AG09319 (cell line): ENCODE data around the gene MAD1L1.

ENCODE experiments used
- DNase-seq: peaks from one replicate; pipeline ENCODE4 v3.0.0-alpha.2; 2010; ENCODE audit warnings: low read depth; ENCODE audit errors: extremely low read depth
- CTCF ChIP-seq: IDR thresholded peaks from 2 replicates; pipeline ENCODE4 v1.5.1; 2011; ENCODE audit warnings: low read depth, mild to moderate bottlenecking, inconsistent platforms, low read length, moderate library complexity

Gene MAD1L1

GRCh38 chr7:2008101-2008935, 224.4 kb downstream of the MAD1L1 start:
- TF ChIP-seq CTCF, result no peak
- DNase-seq, result no peak

DNA sequence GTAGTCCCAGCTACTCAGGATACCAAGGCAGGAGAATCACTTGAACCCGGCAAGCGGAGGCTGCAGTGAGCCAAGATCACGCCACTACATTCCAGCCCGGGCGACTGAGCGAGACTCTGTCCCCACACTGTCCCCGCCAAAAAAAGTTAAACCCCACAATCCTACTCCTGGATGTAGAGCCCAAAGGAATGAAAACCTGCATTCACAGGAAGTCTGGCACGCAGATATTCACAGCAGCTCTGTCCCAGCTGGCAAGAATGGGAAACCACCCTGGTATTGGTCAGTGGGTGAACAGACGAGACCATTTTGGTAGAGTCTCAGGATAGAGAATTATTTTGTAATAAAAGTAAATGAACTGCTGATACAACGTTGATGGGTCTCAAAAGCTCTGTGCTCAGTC, 225.2 kb downstream of the MAD1L1 start:
- no peak for DNase-seq
- TF ChIP-seq CTCF, result no peak

- no peak for DNase-seq
- TF ChIP-seq CTCF, result no peak
These were observed 225.8 kb downstream of the MAD1L1 start for GRCh38 chr7:2006921-2007381.

DNA sequence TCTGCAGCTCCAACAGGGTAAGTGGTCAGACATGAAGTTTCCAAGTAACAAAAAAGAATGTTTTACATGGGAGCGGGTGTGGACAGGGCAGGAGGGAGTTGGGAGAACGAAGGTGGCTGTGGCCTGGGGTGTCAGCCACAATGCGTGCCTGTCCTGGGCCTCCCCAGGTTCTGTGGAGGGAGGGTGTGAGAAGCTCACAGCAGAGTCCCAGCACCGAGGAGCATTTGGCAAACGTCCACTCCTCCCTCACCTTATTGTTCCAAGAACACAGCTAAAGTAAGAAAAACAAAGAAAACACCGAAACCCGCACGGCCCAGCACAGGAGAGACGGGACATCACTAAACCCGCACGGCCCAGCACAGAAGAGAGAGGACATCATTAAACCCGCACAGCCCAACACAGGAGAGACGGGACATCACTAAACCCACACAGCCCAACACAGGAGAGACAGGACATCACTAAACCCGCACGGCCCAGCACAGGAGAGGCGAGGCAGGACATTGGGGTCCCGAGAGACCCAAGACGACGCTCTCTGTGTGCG, 226.4 kb downstream of the MAD1L1 start:
- no peak for TF ChIP-seq CTCF
- DNase-seq, result no peak

DNA sequence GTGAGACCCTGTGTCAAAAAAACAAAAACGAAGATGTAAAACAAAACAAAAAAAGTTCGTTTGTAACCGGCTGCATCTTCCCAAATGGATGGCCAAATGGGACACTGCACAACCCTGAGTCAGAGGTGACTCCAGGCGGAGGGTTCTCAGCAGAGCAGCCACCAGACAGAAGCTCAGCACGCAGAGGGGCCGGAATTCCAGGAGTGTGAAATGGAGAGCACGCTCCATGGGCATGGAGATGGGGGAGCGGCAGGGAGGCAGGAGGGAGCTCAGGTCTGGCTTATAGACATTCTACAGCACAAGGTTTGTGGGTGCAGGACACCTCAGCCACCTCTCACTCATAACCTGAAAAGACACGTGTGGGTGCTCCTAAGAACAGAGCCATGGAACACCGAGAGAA, 227.0 kb downstream of the MAD1L1 start:
- no peak for TF ChIP-seq CTCF
- DNase-seq, result no peak

GRCh38 chr7:2004841-2005725, 227.7 kb downstream of the MAD1L1 start:
- no peak for DNase-seq
- no peak for TF ChIP-seq CTCF
